Pulmonary artery endothelial cell (primary cell): ENCODE results near the gene RAET1G. TPM values are rescaled to one million over a fixed set of nuclear protein-coding genes. Genes with fewer than 3 reads are reported as not detected.
"Not testable (repeated sequence)": the region's sequence is repeated elsewhere in the genome, so short reads cannot be mapped to it uniquely, and the experiment has no call there.

Source experiments
- DNase-seq: peaks from one replicate; pipeline ENCODE4 v3.0.0-alpha.2; 2011; ENCODE audit warnings: low read depth, low spot score
- total RNA-seq: library from RNA; depleted of rRNA; stranded (reverse); fragments of >200 nt; gene quantifications from 2 replicates; pipeline ENCODE4 v1.2.3, GENCODE V29; 2014

Gene RAET1G
- total RNA-seq, 1 donor from 2014 or later: 0.13 TPM

GRCh38 chr6:149897855-149898744 is 24.8 kb downstream of the RAET1G start, which contains the start of gene RAET1E:
Gene RAET1E (minus strand): TSS chr6:149898113. CDS start chr6:149890901, 7,212 bp downstream.
- DNase-seq: no peak

- no peak for DNase-seq
These were observed 25.8 kb downstream of the RAET1G start for GRCh38 chr6:149897015-149897697.

GRCh38 chr6:149896491-149896890 is 26.4 kb downstream of the RAET1G start:
- DNase-seq: no peak

GRCh38 chr6:149895833-149896271 is 27.1 kb downstream of the RAET1G start:
- no peak for DNase-seq

GRCh38 chr6:149895048-149895590 is 27.8 kb downstream of the RAET1G start:
- no peak for DNase-seq

GRCh38 chr6:149891864-149892263 is 31.1 kb downstream of the RAET1G start:
- DNase-seq: not testable (repeated sequence)

- DNase-seq: no peak
These were observed 31.7 kb downstream of the RAET1G start for GRCh38 chr6:149891259-149891658.

GRCh38 chr6:149890629-149891045 is 32.3 kb downstream of the RAET1G start:
- DNase-seq: no peak

GRCh38 chr6:149889326-149889725 is 33.6 kb downstream of the RAET1G start:
- no peak for DNase-seq

- no peak for DNase-seq
These were observed 34.3 kb downstream of the RAET1G start for GRCh38 chr6:149888659-149889058.

GRCh38 chr6:149888093-149888492 is 34.8 kb downstream of the RAET1G start:
- DNase-seq: no peak

- no peak for DNase-seq
These were observed 35.6 kb downstream of the RAET1G start for GRCh38 chr6:149887343-149887742.

GRCh38 chr6:149885888-149886287 is 37.0 kb downstream of the RAET1G start:
- no peak for DNase-seq

GRCh38 chr6:149884617-149885016 is 38.3 kb downstream of the RAET1G start:
- DNase-seq: no peak

- DNase-seq: no peak
These were observed 38.7 kb downstream of the RAET1G start for GRCh38 chr6:149884215-149884614.

- DNase-seq: no peak
These were observed 41.1 kb downstream of the RAET1G start for GRCh38 chr6:149881860-149882259.

- no peak for DNase-seq
These were observed 41.7 kb downstream of the RAET1G start for GRCh38 chr6:149881066-149881766.

- DNase-seq: no peak
These were observed 45.3 kb downstream of the RAET1G start for GRCh38 chr6:149877659-149878058.

- no peak for DNase-seq
These were observed 46.5 kb downstream of the RAET1G start for GRCh38 chr6:149876241-149876933.

- no peak for DNase-seq
These were observed 50.7 kb downstream of the RAET1G start for GRCh38 chr6:149872233-149872632.

GRCh38 chr6:149871182-149871581 is 51.7 kb downstream of the RAET1G start:
- DNase-seq: no peak
